GM18951 (cell line): ENCODE data around the gene CASP8.
"Not testable (repeated sequence)": the region's sequence is repeated elsewhere in the genome, so short reads cannot be mapped to it uniquely, and the experiment has no call there.

Experiments
- POLR2A ChIP-seq: IDR thresholded peaks from 4 replicates; pipeline ENCODE4 v1.6.1; 2011; ENCODE audit warnings: mild to moderate bottlenecking; ENCODE audit not compliant: insufficient read length, insufficient read depth; ENCODE audit errors: extremely low read depth
- in situ Hi-C: fragments of 300-500 bp; cut with MboI; formaldehyde crosslinking; loops from one replicate; pipeline ENCODE4 v1.12.0; 2022; ENCODE audit warnings: low sequenced_read_pairs, mixed read lengths, inconsistent platforms; ENCODE audit not compliant: unreplicated experiment

The CASP8 gene

GRCh38 chr2:201298462-201299052, 38.2 kb downstream of the CASP8 start:
- no peak for TF ChIP-seq POLR2A
- in situ Hi-C loops = no loop called here

GRCh38 chr2:201299929-201300328, 39.6 kb downstream of the CASP8 start:
- in situ Hi-C loops = not testable (repeated sequence)

- TF ChIP-seq POLR2A = no peak
- in situ Hi-C loops = no loop called here
Observed at GRCh38 chr2:201307876-201308275, 47.5 kb downstream of the CASP8 start.

GRCh38 chr2:201308914-201309313, 48.6 kb downstream of the CASP8 start:
- in situ Hi-C loops = no loop called here
- no peak for TF ChIP-seq POLR2A

- no peak for TF ChIP-seq POLR2A
- in situ Hi-C loops = no loop called here
Observed at GRCh38 chr2:201313362-201313761, 53.0 kb downstream of the CASP8 start.

GRCh38 chr2:201319511-201319910, 59.2 kb downstream of the CASP8 start:
- no peak for TF ChIP-seq POLR2A
- in situ Hi-C loops = no loop called here

- in situ Hi-C loops = no loop called here
- TF ChIP-seq POLR2A = no peak
Observed at GRCh38 chr2:201320257-201320656, 59.9 kb downstream of the CASP8 start.

GRCh38 chr2:201320701-201321100, 60.4 kb downstream of the CASP8 start:
- in situ Hi-C loops = no loop called here
- no peak for TF ChIP-seq POLR2A

GRCh38 chr2:201322772-201323171, 62.4 kb downstream of the CASP8 start:
- in situ Hi-C loops = no loop called here
- TF ChIP-seq POLR2A = no peak

- TF ChIP-seq POLR2A = no peak
- in situ Hi-C loops = no loop called here
Observed at GRCh38 chr2:201327678-201328077, 67.3 kb downstream of the CASP8 start.

GRCh38 chr2:201329409-201329808, 69.1 kb downstream of the CASP8 start:
- in situ Hi-C loops = no loop called here
- no peak for TF ChIP-seq POLR2A
